Measurements from ENCODE around the gene ADAM15.

ADAM15 gene

DNA sequence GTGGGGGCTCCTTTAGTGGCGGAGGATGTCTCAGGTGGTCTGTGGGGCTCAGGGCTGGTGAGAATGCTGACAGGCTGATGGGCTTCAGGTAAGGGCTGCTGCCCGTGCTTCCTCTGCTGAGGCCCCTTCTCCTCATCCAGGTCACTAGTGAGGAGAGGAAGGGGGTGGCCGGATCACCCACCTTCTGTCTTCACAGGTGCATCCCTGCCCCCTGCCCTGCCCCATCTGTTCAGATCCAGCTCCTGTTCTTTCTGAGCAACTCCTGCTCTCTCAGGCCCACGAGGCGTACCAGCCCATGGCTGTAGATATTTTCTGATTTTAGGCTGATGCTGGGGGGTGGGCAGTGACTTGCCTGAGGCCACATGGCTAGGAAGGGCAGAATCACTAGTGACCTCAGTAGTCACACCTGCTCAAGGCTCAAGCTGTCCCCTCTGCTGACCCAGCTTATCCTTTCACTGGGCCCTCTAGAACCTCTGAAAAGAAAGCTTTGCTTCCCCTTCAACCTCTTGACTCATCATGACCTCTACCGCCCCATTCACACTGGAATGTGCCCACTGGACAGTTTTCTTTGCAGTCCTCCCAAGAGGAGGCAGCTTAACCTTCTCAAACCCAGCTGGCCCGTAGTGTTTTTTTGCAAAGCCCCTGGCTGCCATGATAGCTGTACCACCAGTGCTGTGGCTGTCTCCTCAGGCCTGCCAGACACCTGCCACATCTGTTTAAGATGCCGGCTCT, 32.3 kb upstream of the ADAM15 start:
- H3K4me1 ChIP-seq (ENCODE audit: insufficient read depth, low read length, poor library complexity, severe bottlenecking): peaks cover 13% of the 10 kb centered on the region
- H3F3A ChIP-seq (ENCODE audit: low read depth): no peaks in the 10 kb centered on the region
- H3K4me3 ChIP-seq (ENCODE audit: low read length, poor library complexity, severe bottlenecking): no peak overlapping the region
- no peak overlapping the region for H2AFZ ChIP-seq (ENCODE audit: low read length)
- no peaks in the 10 kb centered on the region for H3K27me3 ChIP-seq (ENCODE audit: insufficient read depth, low read length, poor library complexity, severe bottlenecking)
- no peaks in the 10 kb centered on the region for H3K9me2 ChIP-seq (replicated peaks; ENCODE audit: low read depth, low read length)
- H3K9me3 ChIP-seq (ENCODE audit: insufficient read depth, low read depth, low read length): no peaks in the 10 kb centered on the region
- H3K4me2 ChIP-seq (ENCODE audit: low read depth, low read length, poor library complexity, severe bottlenecking): no peak overlapping the region
- no peaks in the 10 kb centered on the region for H3K79me2 ChIP-seq (ENCODE audit: insufficient read depth, low read length)
- no peaks in the 10 kb centered on the region for H3K36me3 ChIP-seq (ENCODE audit: insufficient read depth, low read length)
- no peaks in the 10 kb centered on the region for H4K20me1 ChIP-seq (ENCODE audit: insufficient read depth, low read length, poor library complexity, severe bottlenecking)
- no peak overlapping the region for H3K9ac ChIP-seq (ENCODE audit: low read depth, low read length, poor library complexity, severe bottlenecking)
- TF ChIP-seq, protein P1, sequence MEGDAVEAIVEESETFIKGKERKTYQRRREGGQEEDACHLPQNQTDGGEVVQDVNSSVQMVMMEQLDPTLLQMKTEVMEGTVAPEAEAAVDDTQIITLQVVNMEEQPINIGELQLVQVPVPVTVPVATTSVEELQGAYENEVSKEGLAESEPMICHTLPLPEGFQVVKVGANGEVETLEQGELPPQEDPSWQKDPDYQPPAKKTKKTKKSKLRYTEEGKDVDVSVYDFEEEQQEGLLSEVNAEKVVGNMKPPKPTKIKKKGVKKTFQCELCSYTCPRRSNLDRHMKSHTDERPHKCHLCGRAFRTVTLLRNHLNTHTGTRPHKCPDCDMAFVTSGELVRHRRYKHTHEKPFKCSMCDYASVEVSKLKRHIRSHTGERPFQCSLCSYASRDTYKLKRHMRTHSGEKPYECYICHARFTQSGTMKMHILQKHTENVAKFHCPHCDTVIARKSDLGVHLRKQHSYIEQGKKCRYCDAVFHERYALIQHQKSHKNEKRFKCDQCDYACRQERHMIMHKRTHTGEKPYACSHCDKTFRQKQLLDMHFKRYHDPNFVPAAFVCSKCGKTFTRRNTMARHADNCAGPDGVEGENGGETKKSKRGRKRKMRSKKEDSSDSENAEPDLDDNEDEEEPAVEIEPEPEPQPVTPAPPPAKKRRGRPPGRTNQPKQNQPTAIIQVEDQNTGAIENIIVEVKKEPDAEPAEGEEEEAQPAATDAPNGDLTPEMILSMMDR (conservative IDR thresholded peaks at IDR 0.05; ENCODE audit: low read length): no peak
- no peak for TF ChIP-seq EZH2phosphoT487 (IDR thresholded peaks at IDR 0.05; ENCODE audit: borderline replicate concordance)

DNA sequence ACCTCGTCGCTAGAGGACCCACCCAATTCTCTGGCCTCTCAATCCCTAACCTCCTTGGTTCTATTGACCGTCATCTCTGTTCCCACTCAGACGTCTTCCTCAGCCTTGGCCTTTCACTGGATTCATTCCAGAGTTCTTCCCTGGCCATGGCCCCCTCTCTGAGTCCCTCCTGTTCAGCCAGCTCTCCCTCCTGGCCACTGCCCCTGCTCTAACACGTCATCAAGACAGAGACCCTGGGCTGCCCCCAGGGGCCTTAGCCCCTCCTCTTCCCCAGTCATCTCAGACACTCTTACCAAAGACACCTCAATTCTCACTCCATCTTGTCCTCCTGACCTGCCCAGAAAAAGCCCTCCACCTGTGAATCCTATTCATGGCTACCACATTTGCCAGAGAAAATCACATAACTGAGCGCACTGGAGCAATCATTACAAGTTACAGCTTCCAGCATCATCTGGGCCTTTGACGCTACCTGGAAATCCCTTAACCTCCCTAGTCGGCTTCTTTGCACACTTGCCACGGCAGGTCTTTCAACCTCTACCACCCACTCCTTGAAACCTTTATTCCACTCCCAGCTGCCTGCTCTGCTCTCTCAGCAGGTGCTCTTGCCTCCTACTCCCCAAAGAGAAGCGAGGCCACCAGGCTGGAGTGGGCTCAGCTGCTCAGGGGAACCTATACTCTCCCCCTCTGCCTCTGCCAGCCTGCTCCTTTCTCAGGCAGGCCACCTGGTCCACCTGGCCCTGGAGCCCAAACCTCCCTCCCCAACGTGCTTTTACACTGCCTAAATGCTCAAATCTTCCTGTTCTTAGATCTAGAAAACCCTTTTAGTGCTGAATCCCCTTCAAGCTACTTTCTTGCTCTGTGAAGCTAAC, 31.5 kb upstream of the ADAM15 start:
- TF ChIP-seq EZH2phosphoT487 (IDR thresholded peaks at IDR 0.05; ENCODE audit: borderline replicate concordance): no peak
- TF ChIP-seq, protein P1 (conservative IDR thresholded peaks at IDR 0.05; ENCODE audit: low read length): no peak
- Histone ChIP-seq H3K27me3 (ENCODE audit: insufficient read depth, low read length, poor library complexity, severe bottlenecking) (no peaks in the 10 kb centered on the region), H3K9ac (ENCODE audit: low read depth, low read length, poor library complexity, severe bottlenecking) (no peak overlapping the region), H3F3A (ENCODE audit: low read depth) (no peaks in the 10 kb centered on the region), H3K4me1 (ENCODE audit: insufficient read depth, low read length, poor library complexity, severe bottlenecking) (peaks cover 6% of the 10 kb centered on the region), H4K20me1 (ENCODE audit: insufficient read depth, low read length, poor library complexity, severe bottlenecking) (no peaks in the 10 kb centered on the region), H3K9me2 (replicated peaks; ENCODE audit: low read depth, low read length) (no peaks in the 10 kb centered on the region), H2AFZ (ENCODE audit: low read length) (no peak overlapping the region), H3K9me3 (ENCODE audit: insufficient read depth, low read depth, low read length) (no peaks in the 10 kb centered on the region), H3K4me3 (ENCODE audit: low read length, poor library complexity, severe bottlenecking) (no peak overlapping the region), H3K4me2 (ENCODE audit: low read depth, low read length, poor library complexity, severe bottlenecking) (no peak overlapping the region), H3K36me3 (ENCODE audit: insufficient read depth, low read length) (no peaks in the 10 kb centered on the region), H3K79me2 (ENCODE audit: insufficient read depth, low read length) (no peaks in the 10 kb centered on the region)

DNA sequence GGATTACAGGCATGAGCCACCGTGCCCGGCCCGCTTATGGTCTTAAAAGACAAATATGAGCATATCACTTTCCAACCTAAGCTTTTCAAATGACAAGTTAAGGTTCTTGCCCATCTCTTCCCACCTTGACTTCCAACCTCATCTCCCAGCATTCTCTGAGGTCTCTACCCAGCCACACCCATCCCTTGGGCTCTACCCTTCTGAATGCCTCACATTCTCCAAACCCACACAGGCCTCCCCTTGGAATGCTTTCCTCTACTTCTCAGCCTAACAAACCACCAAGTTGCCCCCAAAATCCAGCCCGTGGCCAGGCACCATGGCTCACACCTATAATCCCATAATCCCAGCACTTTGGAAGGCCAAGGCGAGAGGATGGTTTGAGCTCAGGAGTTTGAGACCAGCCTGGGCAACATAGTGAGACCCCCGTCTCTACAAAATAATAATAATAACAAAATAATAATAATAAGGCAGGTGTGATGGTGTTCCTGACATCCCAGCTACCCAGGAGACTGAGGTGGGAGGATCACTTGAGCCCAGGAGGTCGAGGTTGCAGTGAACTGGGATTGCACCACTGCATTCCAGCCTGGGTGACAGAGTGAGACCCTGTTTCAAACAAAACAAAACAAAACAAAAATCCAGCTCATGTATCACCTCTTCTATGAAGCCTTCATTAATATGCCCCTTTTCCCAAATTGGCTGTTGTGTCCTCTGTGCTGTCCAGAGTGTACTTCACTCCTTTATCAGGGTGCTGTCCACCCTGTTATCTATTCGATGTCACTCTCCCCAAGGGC, 28.8 kb upstream of the ADAM15 start:
- Histone ChIP-seq H3K9me2 (replicated peaks; ENCODE audit: low read depth, low read length) (no peaks in the 10 kb centered on the region), H4K20me1 (ENCODE audit: insufficient read depth, low read length, poor library complexity, severe bottlenecking) (no peaks in the 10 kb centered on the region), H3K36me3 (ENCODE audit: insufficient read depth, low read length) (no peaks in the 10 kb centered on the region), H3K27me3 (ENCODE audit: insufficient read depth, low read length, poor library complexity, severe bottlenecking) (no peaks in the 10 kb centered on the region), H3K9me3 (ENCODE audit: insufficient read depth, low read depth, low read length) (no peaks in the 10 kb centered on the region), H3F3A (ENCODE audit: low read depth) (no peaks in the 10 kb centered on the region), H3K9ac (ENCODE audit: low read depth, low read length, poor library complexity, severe bottlenecking) (no peak overlapping the region), H3K4me3 (ENCODE audit: low read length, poor library complexity, severe bottlenecking) (no peak overlapping the region), H3K79me2 (ENCODE audit: insufficient read depth, low read length) (no peaks in the 10 kb centered on the region), H2AFZ (ENCODE audit: low read length) (no peak overlapping the region), H3K4me1 (ENCODE audit: insufficient read depth, low read length, poor library complexity, severe bottlenecking) (peaks cover 6% of the 10 kb centered on the region), H3K4me2 (ENCODE audit: low read depth, low read length, poor library complexity, severe bottlenecking) (no peak overlapping the region)
- TF ChIP-seq, protein P1 (conservative IDR thresholded peaks at IDR 0.05; ENCODE audit: low read length): no peak
- no peak for TF ChIP-seq EZH2phosphoT487 (IDR thresholded peaks at IDR 0.05; ENCODE audit: borderline replicate concordance)

Measured in Loucy (cell line).